GM12872 (cell line): ENCODE measurements around the gene GSK3B.

Experiments used
- TF ChIP-seq, protein P1 (sequence below): IDR thresholded peaks from 3 replicates; pipeline ENCODE4 v1.5.1; 2011; ENCODE audit warnings: low read depth, mild to moderate bottlenecking, low read length, moderate library complexity; ENCODE audit not compliant: insufficient read depth

The GSK3B gene

DNA sequence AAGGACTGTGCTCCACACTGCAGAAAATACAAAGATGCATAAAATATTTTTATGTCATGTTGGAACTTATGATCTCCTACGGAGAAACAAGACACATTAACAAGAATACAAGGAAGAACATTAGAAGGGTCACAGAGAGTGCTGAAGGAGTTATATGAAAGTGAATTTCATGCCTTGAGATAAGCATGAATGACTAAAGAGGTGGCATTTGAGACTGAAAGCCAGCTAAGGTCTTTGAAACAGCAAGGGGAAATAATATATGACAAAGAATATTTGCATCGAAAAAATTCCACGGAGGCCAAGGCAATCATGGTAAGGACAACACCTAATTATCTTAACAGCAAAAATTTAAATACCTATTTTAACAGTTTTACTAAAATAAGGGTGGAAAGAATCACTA lies 12.5 kb downstream of the GSK3B start:
- TF ChIP-seq, protein P1, sequence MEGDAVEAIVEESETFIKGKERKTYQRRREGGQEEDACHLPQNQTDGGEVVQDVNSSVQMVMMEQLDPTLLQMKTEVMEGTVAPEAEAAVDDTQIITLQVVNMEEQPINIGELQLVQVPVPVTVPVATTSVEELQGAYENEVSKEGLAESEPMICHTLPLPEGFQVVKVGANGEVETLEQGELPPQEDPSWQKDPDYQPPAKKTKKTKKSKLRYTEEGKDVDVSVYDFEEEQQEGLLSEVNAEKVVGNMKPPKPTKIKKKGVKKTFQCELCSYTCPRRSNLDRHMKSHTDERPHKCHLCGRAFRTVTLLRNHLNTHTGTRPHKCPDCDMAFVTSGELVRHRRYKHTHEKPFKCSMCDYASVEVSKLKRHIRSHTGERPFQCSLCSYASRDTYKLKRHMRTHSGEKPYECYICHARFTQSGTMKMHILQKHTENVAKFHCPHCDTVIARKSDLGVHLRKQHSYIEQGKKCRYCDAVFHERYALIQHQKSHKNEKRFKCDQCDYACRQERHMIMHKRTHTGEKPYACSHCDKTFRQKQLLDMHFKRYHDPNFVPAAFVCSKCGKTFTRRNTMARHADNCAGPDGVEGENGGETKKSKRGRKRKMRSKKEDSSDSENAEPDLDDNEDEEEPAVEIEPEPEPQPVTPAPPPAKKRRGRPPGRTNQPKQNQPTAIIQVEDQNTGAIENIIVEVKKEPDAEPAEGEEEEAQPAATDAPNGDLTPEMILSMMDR = no peak

DNA sequence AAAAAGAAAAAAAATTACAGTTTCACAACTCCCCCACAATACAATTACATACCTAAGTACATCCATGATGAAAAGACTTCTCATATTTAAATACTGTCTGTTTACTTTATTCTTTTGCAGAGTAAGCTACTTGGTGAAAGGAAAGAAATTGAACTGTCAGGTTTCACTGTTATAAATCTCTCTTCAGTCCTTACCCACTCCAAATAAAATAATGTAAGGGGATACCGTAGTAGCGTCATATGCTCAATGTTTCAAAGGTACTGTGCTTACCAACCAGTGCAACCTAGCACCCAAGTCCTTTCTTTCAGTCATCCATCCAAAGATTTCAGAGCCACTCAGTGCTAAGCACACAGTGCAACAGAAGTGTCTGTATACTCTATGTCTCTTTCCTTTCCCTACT lies 13.4 kb downstream of the GSK3B start:
- TF ChIP-seq, protein P1 = no peak

DNA sequence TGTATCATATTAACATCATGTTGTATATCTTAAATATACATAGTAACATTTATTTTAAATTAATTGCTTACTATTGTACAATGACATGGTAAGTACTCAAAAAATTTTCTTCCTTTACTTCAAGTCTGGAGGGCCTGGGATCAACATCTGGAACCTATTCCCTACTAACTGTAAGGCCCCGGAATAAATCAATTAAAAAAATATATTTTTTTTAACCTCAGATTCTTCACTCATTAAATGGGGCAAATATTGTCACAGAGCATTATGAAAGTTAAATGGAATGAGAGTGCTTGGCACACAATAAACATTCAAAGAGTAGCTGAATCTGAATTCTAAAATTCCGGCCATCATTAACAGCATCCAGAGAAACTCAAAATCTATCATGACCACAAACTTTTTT lies 16.5 kb downstream of the GSK3B start:
- TF ChIP-seq, protein P1 = no peak

DNA sequence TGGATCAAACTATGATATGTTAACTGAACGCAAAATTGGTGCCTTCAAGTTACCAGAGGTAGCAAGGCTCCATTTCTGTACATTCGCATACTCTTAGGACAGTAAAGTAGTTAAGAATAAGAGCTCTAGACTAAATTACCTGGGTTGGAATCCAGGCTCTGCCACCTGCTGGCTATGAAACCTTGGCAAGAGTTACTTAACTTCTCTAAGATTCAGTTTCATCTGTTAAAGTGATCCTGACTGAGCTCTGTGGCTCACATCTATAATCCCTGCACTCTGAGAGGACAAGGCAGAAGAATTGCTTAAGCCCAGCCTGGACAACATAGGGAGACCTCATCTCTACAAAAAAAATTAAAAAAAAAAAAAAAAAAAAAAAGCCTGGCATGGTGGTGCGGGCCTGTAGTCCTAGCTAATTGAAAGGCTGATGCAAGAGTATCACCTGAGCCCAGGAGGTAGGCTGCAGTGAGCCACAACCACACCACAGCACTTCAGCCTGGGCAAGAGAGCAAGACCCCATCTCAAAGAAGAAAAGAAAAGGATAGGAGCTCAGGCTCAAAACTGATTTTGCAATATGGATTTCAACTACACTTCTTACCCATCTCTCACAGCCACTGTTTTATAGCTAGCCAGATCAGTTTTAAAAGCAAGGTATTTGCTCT lies 21.3 kb downstream of the GSK3B start:
- TF ChIP-seq, protein P1 = no peak

DNA sequence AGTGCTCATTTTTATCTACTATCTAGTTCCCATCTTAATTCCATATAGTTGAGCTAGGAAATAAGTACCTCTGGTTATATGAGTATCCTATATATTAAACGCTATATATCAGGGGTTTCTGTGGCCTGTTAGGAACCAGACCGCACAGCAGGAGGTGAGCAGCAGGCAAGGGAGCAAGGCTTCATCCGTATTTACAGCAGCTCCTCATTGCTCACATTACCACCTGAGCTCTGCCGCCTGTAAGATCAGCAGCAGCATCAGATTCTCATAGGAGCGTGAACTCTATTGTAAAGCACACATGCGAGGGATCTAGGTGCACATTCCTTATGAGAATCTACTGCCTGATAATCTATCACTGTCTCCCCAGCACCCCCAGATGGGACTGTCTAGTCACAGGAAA lies 23.0 kb downstream of the GSK3B start:
- TF ChIP-seq, protein P1 = no peak

DNA sequence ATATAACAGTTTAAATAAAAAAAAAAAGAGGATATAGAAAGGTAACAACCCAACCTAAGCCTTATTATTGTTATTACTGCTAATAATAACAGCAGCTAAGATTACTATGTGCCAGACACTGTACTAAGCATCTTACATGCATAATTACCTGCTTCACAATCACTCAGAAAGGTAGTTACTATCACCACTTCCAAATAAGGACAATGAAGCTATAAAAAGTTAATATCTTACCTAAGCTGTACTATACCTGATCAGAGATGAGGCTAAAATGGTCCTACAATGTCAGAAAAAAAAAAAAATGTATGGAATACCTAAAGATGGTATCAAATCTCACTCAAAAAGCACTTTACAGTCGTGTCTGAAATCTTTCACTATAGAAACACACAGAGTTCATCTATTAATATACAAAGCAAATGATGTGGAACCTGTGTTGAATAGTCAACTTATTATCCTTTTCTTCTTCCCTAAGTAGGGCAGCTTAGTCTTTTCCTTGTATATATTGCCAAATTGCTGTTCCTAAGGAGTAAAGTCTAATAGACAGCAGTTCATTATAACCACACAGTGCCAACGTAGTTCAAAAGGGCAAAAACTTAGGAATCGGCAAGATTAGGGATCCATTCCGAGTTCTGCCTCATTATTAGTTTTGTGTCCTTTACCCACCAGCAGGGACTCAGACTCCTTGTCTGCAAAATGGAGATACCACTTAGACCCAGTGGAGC lies 23.8 kb downstream of the GSK3B start:
- TF ChIP-seq, protein P1 = no peak

DNA sequence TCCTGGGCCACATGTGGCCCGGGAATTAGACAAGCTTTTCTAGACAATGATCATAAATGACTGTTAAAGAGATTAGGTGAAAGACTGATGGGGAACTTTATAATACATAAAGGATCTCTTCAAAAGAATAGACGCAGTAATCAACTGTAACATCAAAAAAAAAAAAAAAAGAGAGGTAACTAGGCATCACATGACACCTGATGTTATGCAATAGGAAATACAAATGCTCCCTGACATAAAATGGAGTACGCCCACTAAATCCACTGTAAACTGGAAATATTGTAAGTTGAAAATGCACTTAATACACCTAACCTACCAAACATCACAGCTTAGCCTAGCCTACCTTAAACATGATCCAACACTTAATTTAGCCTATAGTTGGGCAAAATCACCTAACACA lies 27.2 kb downstream of the GSK3B start:
- TF ChIP-seq, protein P1 = no peak
